CD4-positive, alpha-beta memory T cell (primary cell): ENCODE data around the gene KCNN3. TPM values are rescaled to one million over a fixed set of nuclear protein-coding genes. Genes with fewer than 3 reads are reported as not detected.

Experiments
- CTCF ChIA-PET: fragments of 350-600 bp; sonication (Branson Sonifier 250); formaldehyde crosslinking; loops from one replicate; lab custom pipeline; 2021; ENCODE audit warnings: inconsistent platforms; ENCODE audit not compliant: partially characterized antibody; lab: Charles Lee
- POLR2A ChIA-PET: fragments of 350-600 bp; sonication (Branson Sonifier 250); formaldehyde crosslinking; loops from one replicate; lab custom pipeline; 2021; ENCODE audit not compliant: partially characterized antibody; lab: Charles Lee
- DNase-seq, 5 donors: peaks; one replicate each; pipeline versions ENCODE4 v3.0.0 to v3.0.0-alpha.2; 2020 to 2022; ENCODE audit warnings: mixed read lengths in 1 of 5
- H3K27ac ChIP-seq: one replicate; pipeline ENCODE4 v1.7.0; 2013; ENCODE audit warnings: low read depth, low read length
- H3K27me3 ChIP-seq: 2 replicates; pipeline ENCODE4 v1.7.0; 2013; ENCODE audit warnings: mild to moderate bottlenecking, low read length, moderate library complexity; ENCODE audit not compliant: insufficient read depth
- H3K36me3 ChIP-seq: 2 replicates; pipeline ENCODE4 v1.7.0; 2013; ENCODE audit warnings: mild to moderate bottlenecking, low read length, moderate library complexity; ENCODE audit not compliant: insufficient read depth
- H3K4me1 ChIP-seq: 2 replicates; pipeline ENCODE4 v1.7.0; 2013; ENCODE audit warnings: mild to moderate bottlenecking, low read length, moderate library complexity; ENCODE audit not compliant: insufficient read depth
- H3K4me3 ChIP-seq, 2 donors: one replicate each; pipeline ENCODE4 v1.7.0; 2013; ENCODE audit warnings: low read length in 2 of 2, mild to moderate bottlenecking in 1 of 2
- H3K9me3 ChIP-seq, 2 donors: one replicate each; pipeline ENCODE4 v1.7.0; 2013; ENCODE audit warnings: low read length in 2 of 2, control low read depth in 1 of 2; ENCODE audit not compliant: control insufficient read depth in 1 of 2
- H3K27ac Mint-ChIP-seq, 7 donors: one replicate each; pipeline ENCODE4 v1.8.0; 2020 to 2021; ENCODE audit warnings: mixed read lengths in 7 of 7, mild to moderate bottlenecking in 6 of 7, inconsistent platforms in 3 of 7, moderate library complexity in 3 of 7
- H3K27me3 Mint-ChIP-seq, 2 donors: one replicate each; pipeline ENCODE4 v1.8.0; 2020 to 2021; ENCODE audit warnings: mixed read lengths in 2 of 2
- H3K36me3 Mint-ChIP-seq, 2 donors: one replicate each; pipeline ENCODE4 v1.8.0; 2020 to 2021; ENCODE audit warnings: mixed read lengths in 2 of 2, inconsistent platforms in 1 of 2, mild to moderate bottlenecking in 1 of 2
- H3K4me1 Mint-ChIP-seq, 4 donors: one replicate each; pipeline ENCODE4 v1.8.0; 2020 to 2021; ENCODE audit warnings: mixed read lengths in 4 of 4, mild to moderate bottlenecking in 1 of 4
- H3K4me3 Mint-ChIP-seq, 8 donors: one replicate each; pipeline ENCODE4 v1.8.0; 2020 to 2021; ENCODE audit warnings: mixed read lengths in 8 of 8, mild to moderate bottlenecking in 7 of 8, moderate library complexity in 6 of 8, inconsistent platforms in 3 of 8
- H3K9me3 Mint-ChIP-seq, 8 donors: one replicate each; pipeline ENCODE4 v1.8.0; 2020 to 2021; ENCODE audit warnings: mixed read lengths in 8 of 8, mild to moderate bottlenecking in 5 of 8, inconsistent platforms in 3 of 8, moderate library complexity in 1 of 8
- intact Hi-C: fragments of 100-400 bp; cut with micrococcal nuclease; formaldehyde crosslinking; loops from one replicate; pipeline ENCODE4 v1.15.1; 2023
- polyA plus RNA-seq, 2 donors: library from polyadenylated mRNA; unstranded; fragments of 300-500 nt; fragmentation: Illumina TruSeq; gene quantifications; one replicate each; pipeline ENCODE4 v1.2.3, GENCODE V29; 2021
- total RNA-seq, 2 experiments: library from RNA; stranded (reverse); gene quantifications; one replicate each; pipeline ENCODE4 v1.2.3, GENCODE V29; 2021

KCNN3 gene
- total and polyA plus RNA-seq, 4 experiments from 2014 or later = 0.06 TPM; not detected in 3

- Histone ChIP-seq H3K36me3 (no peaks in the 10 kb centered on the region), H3K9me3 (no peaks in the 10 kb centered on the region), H3K27me3 (no peaks in the 10 kb centered on the region), H3K4me1 (peaks cover 10% of the 10 kb centered on the region), H3K4me3 (no peak overlapping the region), H3K27ac (no peak overlapping the region)
- POLR2A ChIA-PET = no interaction called here
- Mint-ChIP-seq H3K27ac (no peak overlapping the region), H3K4me1 (peaks cover 2 to 14% (median 9%) of the 10 kb centered on the region in 4 donors), H3K4me3 (no peak overlapping the region), H3K9me3 (no peaks in the 10 kb centered on the region), H3K27me3 (peaks cover 3% of the 10 kb centered on the region in 2 donors), H3K36me3 (no peaks in the 10 kb centered on the region)
- intact Hi-C loops = no loop called here
- CTCF ChIA-PET = no interaction called here
- DNase-seq = no peak
Measured at GRCh38 chr1:154797175-154797574, 72.9 kb downstream of the KCNN3 start.

- Histone ChIP-seq H3K9me3 (no peaks in the 10 kb centered on the region), H3K4me3 (no peak overlapping the region), H3K36me3 (no peaks in the 10 kb centered on the region), H3K4me1 (peaks cover 18% of the 10 kb centered on the region), H3K27me3 (no peaks in the 10 kb centered on the region), H3K27ac (no peak overlapping the region)
- Mint-ChIP-seq H3K27me3 (peaks cover 0 to 5% of the 10 kb centered on the region in 2 donors), H3K36me3 (no peaks in the 10 kb centered on the region), H3K4me1 (peaks cover 10 to 22% (median 16%) of the 10 kb centered on the region in 4 donors), H3K9me3 (no peaks in the 10 kb centered on the region), H3K4me3 (no peak overlapping the region), H3K27ac (no peak overlapping the region)
- intact Hi-C loops = no loop called here
- DNase-seq = no peak
- ChIA-PET CTCF (no interaction called here), POLR2A (no interaction called here)
Measured at GRCh38 chr1:154796303-154796892, 73.7 kb downstream of the KCNN3 start.

- Mint-ChIP-seq H3K4me1 (peaks cover 18 to 33% (median 24%) of the 10 kb centered on the region in 4 donors), H3K9me3 (no peaks in the 10 kb centered on the region), H3K27me3 (peaks cover 0 to 5% of the 10 kb centered on the region in 2 donors), H3K27ac (peak overlapping the region in 1 of 7 donors; percentile 8), H3K36me3 (no peaks in the 10 kb centered on the region), H3K4me3 (no peak overlapping the region)
- ChIA-PET POLR2A (no interaction called here), CTCF (interaction anchor here (0.5 kb wide), 1 partner anchor 374 kb away, joined by 3 read pairs; no protein-coding TSS in a partner anchor)
- H3K4me1 ChIP-seq = peaks cover 28% of the 10 kb centered on the region
- no peak for DNase-seq
- intact Hi-C loops = no loop called here
- H3K4me3 ChIP-seq = no peak overlapping the region
- H3K36me3 ChIP-seq = no peaks in the 10 kb centered on the region
- no peaks in the 10 kb centered on the region for H3K27me3 ChIP-seq
- H3K9me3 ChIP-seq = no peaks in the 10 kb centered on the region
- H3K27ac ChIP-seq = no peak overlapping the region
Measured at GRCh38 chr1:154794608-154795007, 75.5 kb downstream of the KCNN3 start.

- Mint-ChIP-seq H3K9me3 (no peaks in the 10 kb centered on the region), H3K4me3 (no peak overlapping the region), H3K27ac (no peak overlapping the region), H3K36me3 (no peaks in the 10 kb centered on the region), H3K27me3 (peaks cover 0 to 5% of the 10 kb centered on the region in 2 donors), H3K4me1 (peaks cover 18 to 33% (median 24%) of the 10 kb centered on the region in 4 donors)
- peaks cover 28% of the 10 kb centered on the region for H3K4me1 ChIP-seq
- no peak for DNase-seq
- H3K27me3 ChIP-seq = no peaks in the 10 kb centered on the region
- POLR2A ChIA-PET = no interaction called here
- H3K27ac ChIP-seq = no peak overlapping the region
- CTCF ChIA-PET = interaction anchor here (3.5 kb wide), 1 partner anchor 32 kb away, joined by 46 read pairs; no protein-coding TSS in a partner anchor
- intact Hi-C loops = no loop called here
- H3K4me3 ChIP-seq = no peak overlapping the region
- no peaks in the 10 kb centered on the region for H3K36me3 ChIP-seq
- H3K9me3 ChIP-seq = no peaks in the 10 kb centered on the region
Measured at GRCh38 chr1:154793685-154794084, 76.4 kb downstream of the KCNN3 start.

GRCh38 chr1:154792899-154793298 is 77.2 kb downstream of the KCNN3 start:
- Histone ChIP-seq H3K4me3 (no peak overlapping the region), H3K27ac (no peak overlapping the region), H3K9me3 (no peaks in the 10 kb centered on the region), H3K27me3 (no peaks in the 10 kb centered on the region), H3K4me1 (peaks cover 28% of the 10 kb centered on the region), H3K36me3 (no peaks in the 10 kb centered on the region)
- Mint-ChIP-seq H3K27me3 (peaks cover 0 to 5% of the 10 kb centered on the region in 2 donors), H3K36me3 (no peaks in the 10 kb centered on the region), H3K4me3 (no peak overlapping the region), H3K4me1 (peaks cover 18 to 33% (median 24%) of the 10 kb centered on the region in 4 donors), H3K9me3 (no peaks in the 10 kb centered on the region), H3K27ac (peak overlapping the region in 2 of 7 donors; percentile 13 to 61)
- intact Hi-C loops = no loop called here
- POLR2A ChIA-PET = interaction anchor here (1.1 to 1.3 kb wide), 2 partner anchors 9 to 144 kb away, joined by 3 read pairs; partner anchors contain the start of gene PMVK
- CTCF ChIA-PET = interaction anchor here (1.3 to 3.5 kb wide), 2 partner anchors 27 to 32 kb away, joined by 3 to 46 read pairs; no protein-coding TSS in a partner anchor
- no peak for DNase-seq

GRCh38 chr1:154791292-154792166 is 78.6 kb downstream of the KCNN3 start:
- Histone ChIP-seq H3K27ac (peak overlapping the region; percentile 40), H3K4me1 (peaks cover 28% of the 10 kb centered on the region), H3K36me3 (no peaks in the 10 kb centered on the region), H3K9me3 (no peaks in the 10 kb centered on the region), H3K4me3 (peak overlapping the region in 1 of 2 donors; percentile 24), H3K27me3 (no peaks in the 10 kb centered on the region)
- intact Hi-C loops = loop anchor here (1.0 kb wide), 5 partner anchors 25 to 232 kb away; no protein-coding TSS in a partner anchor
- ChIA-PET CTCF (interaction anchor here (0.6 to 3.5 kb wide), 29 partner anchors 8 to 311 kb away, joined by 3 to 46 read pairs (median 4); partner anchors contain the start of genes ADAR and PMVK), POLR2A (interaction anchor here (0.6 to 1.6 kb wide), 9 partner anchors 9 to 183 kb away, joined by 3 to 11 read pairs (median 4); partner anchors contain the start of gene PMVK)
- Mint-ChIP-seq H3K27ac (peak overlapping the region; percentile 61 to 92 (median 86)), H3K4me3 (peak overlapping the region in 7 of 8 donors; percentile 68 to 87 (median 76)), H3K4me1 (peaks cover 18 to 33% (median 24%) of the 10 kb centered on the region in 4 donors), H3K27me3 (peaks cover 0 to 5% of the 10 kb centered on the region in 2 donors), H3K9me3 (no peaks in the 10 kb centered on the region), H3K36me3 (no peaks in the 10 kb centered on the region)
- DNase-seq = peak; percentile 82 to 94 (median 86)
